Left ventricle myocardium inferior (tissue), 1 donor: ENCODE data around the gene GPR143. TPM values are rescaled to one million over a fixed set of nuclear protein-coding genes. Genes with fewer than 3 reads are reported as not detected.
"Not testable (repeated sequence)": the region's sequence is repeated elsewhere in the genome, so short reads cannot be mapped to it uniquely, and the experiment has no call there.

Experiments
- DNase-seq: peaks from one replicate; pipeline ENCODE4 v3.0.0-alpha.2; 2020
- H3K27ac ChIP-seq: fragments of 200-600 bp; replicated peaks from 2 replicates; pipeline ENCODE4 v1.8.0; 2021
- H3K27me3 ChIP-seq: fragments of 200-600 bp; 2 replicates; pipeline ENCODE4 v1.8.0; 2021; ENCODE audit warnings: low read depth
- H3K36me3 ChIP-seq: fragments of 200-600 bp; 2 replicates; pipeline ENCODE4 v1.8.0; 2021
- H3K4me1 ChIP-seq: fragments of 200-600 bp; 2 replicates; pipeline ENCODE4 v1.8.0; 2021
- H3K4me3 ChIP-seq: fragments of 200-600 bp; 2 replicates; pipeline ENCODE4 v1.8.0; 2021; ENCODE audit warnings: mild to moderate bottlenecking, moderate library complexity
- H3K9me3 ChIP-seq: fragments of 200-600 bp; replicated peaks from 2 replicates; pipeline ENCODE4 v1.8.0; 2021
- intact Hi-C: fragments of 100-400 bp; cut with micrococcal nuclease; formaldehyde crosslinking; loops from one replicate; pipeline ENCODE4 v1.11.0; 2022
- long read RNA-seq: library from polyadenylated mRNA; unstranded; transcript quantifications from one replicate; pipeline ENCODE4 v2.0.0, GENCODE V29; 2021
- total RNA-seq: library from RNA; stranded (reverse); fragmentation: NEBNext Ultra II Directional; extraction: Animal tissue kit (Norgen Biotek cat#: 25700); gene quantifications from one replicate; pipeline ENCODE4 v1.2.1, GENCODE V29; 2021
- TF ChIP-seq, protein P1 (sequence below): fragments of 200-600 bp; IDR thresholded peaks from 2 replicates; pipeline ENCODE4 v1.8.0; 2021; ENCODE audit warnings: antibody characterized with exemption, mild to moderate bottlenecking, borderline replicate concordance
- donor health status: DM: no; HTN: yes; CAD: no; lungs with severe emphysema.

The GPR143 gene
- total RNA-seq, result not detected
- long read RNA-seq, result 0 reads

DNA sequence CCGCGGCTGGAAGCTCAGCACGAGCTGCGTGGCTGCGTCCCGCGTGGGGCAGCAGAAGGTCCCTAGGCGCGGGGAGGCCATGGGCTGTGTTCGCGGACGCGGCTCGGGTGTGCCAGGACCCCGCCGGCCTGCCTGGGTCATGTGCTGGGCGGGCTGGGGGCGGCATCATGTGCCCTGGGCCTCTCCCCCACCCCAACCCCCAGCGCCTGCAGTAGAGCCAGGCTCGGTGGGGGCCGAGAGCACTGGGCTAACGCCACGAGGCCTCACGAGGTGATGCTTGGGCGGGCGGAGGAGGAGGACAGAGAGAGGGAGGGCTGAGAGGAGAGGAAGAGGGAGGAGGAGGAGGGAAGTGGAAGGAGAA is at the start of gene GPR143:
GPR143 (minus strand) TSS at position 111 of the 361 bp plus-strand sequence; CDS start at position 81, 30 bp downstream.
- no peak for DNase-seq
- peaks cover 27% of the 10 kb centered on the region for H3K27me3 ChIP-seq
- H3K36me3 ChIP-seq, result no peaks in the 10 kb centered on the region
- H3K9me3 ChIP-seq, result no peaks in the 10 kb centered on the region
- intact Hi-C loops, result no loop called here
- no peak within 1 kb of the TSS for H3K4me3 ChIP-seq
- H3K27ac ChIP-seq, result no peak within 1 kb of the TSS
- TF ChIP-seq, protein P1, sequence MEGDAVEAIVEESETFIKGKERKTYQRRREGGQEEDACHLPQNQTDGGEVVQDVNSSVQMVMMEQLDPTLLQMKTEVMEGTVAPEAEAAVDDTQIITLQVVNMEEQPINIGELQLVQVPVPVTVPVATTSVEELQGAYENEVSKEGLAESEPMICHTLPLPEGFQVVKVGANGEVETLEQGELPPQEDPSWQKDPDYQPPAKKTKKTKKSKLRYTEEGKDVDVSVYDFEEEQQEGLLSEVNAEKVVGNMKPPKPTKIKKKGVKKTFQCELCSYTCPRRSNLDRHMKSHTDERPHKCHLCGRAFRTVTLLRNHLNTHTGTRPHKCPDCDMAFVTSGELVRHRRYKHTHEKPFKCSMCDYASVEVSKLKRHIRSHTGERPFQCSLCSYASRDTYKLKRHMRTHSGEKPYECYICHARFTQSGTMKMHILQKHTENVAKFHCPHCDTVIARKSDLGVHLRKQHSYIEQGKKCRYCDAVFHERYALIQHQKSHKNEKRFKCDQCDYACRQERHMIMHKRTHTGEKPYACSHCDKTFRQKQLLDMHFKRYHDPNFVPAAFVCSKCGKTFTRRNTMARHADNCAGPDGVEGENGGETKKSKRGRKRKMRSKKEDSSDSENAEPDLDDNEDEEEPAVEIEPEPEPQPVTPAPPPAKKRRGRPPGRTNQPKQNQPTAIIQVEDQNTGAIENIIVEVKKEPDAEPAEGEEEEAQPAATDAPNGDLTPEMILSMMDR, result no peak
- H3K4me1 ChIP-seq, result peaks cover 4% of the 10 kb centered on the region

DNA sequence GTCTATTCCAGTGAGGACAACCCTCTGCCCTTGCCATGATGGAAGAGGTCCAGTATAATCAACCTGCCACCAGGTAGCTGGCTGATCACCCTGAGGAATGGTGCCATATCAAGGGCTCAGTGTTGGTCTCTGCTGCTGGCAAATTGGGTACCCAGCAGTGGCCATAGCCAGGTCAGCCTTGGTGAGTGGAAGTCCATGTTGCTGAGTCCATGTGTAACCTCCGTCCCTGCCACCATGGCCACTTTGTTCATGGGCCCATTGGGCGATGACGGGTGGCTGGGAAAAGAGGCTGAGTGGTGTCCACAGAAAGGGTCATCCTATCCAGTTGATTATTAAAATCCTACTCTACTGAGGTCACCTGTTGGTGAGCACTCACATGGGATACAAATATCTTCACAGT is 45.4 kb upstream of the GPR143 start:
- intact Hi-C loops, H3K9me3 ChIP-seq, H3K36me3 ChIP-seq, H3K27me3 ChIP-seq, H3K27ac ChIP-seq, H3K4me3 ChIP-seq, DNase-seq, H3K4me1 ChIP-seq: not testable (repeated sequence)

DNA sequence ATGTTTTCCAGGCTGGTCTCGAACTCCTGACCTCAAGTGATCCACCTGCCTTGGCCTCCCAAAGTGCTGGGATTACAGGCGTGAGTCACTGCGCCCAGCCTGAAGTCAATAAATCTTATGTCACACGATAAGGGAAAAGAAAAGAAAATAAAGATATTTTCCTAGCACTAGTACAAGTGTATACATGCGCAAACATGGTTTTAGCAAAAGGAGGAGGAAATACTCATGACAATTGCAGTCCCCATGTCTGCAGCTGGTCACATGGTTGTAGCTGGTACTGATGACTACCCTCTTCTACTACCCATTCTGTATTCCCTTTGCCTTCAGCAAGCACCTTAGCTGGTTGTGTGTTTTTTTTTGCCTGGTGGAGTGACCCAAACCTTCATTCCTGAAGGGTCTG is 44.2 kb upstream of the GPR143 start:
- H3K4me1 ChIP-seq, H3K9me3 ChIP-seq, H3K27ac ChIP-seq, H3K27me3 ChIP-seq, H3K36me3 ChIP-seq, intact Hi-C loops, DNase-seq, H3K4me3 ChIP-seq: not testable (repeated sequence)

- DNase-seq, result no peak
- TF ChIP-seq, protein P1, result no peak
These were observed 41.9 kb upstream of the GPR143 start for GRCh38 chrX:9807355-9808182.

GRCh38 chrX:9805956-9806355 is 40.3 kb upstream of the GPR143 start:
- no peaks in the 10 kb centered on the region for H3K9me3 ChIP-seq
- intact Hi-C loops, result no loop called here
- no peaks in the 10 kb centered on the region for H3K27me3 ChIP-seq
- H3K4me3 ChIP-seq, result no peak overlapping the region
- H3K36me3 ChIP-seq, result no peaks in the 10 kb centered on the region
- no peaks in the 10 kb centered on the region for H3K4me1 ChIP-seq
- no peak for DNase-seq
- TF ChIP-seq, protein P1, result no peak
- no peak overlapping the region for H3K27ac ChIP-seq

More at GRCh38 chrX:9807355-9808182, 41.9 kb upstream of the GPR143 start:
- no peak overlapping the region for H3K4me3 ChIP-seq
- intact Hi-C loops, result no loop called here
- no peaks in the 10 kb centered on the region for H3K27me3 ChIP-seq
- H3K27ac ChIP-seq, result no peak overlapping the region
- no peaks in the 10 kb centered on the region for H3K9me3 ChIP-seq
- H3K36me3 ChIP-seq, result no peaks in the 10 kb centered on the region
- no peaks in the 10 kb centered on the region for H3K4me1 ChIP-seq

DNA sequence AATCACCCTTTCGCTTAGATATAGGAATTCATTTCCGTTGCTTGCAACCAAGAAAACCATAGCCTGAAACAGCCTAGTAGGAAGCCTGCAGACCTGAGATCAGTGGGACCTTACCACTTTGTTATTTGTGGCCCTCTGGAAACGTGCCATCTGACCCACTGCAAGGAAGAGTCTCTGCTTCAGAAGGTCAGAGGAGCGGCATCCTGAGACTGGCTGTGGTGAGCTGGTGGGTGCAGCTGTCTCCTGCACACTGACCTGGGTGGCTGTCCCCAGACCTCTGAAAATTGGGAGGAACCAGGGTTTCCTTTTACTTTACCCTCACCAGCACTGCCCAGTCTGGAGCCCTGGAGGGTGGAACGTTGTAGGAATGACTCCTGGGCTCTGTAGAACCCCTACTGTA is 38.8 kb upstream of the GPR143 start:
- DNase-seq, result no peak
- H3K36me3 ChIP-seq, result no peaks in the 10 kb centered on the region
- H3K27me3 ChIP-seq, result no peaks in the 10 kb centered on the region
- H3K9me3 ChIP-seq, result peaks cover 8% of the 10 kb centered on the region
- no peak overlapping the region for H3K4me3 ChIP-seq
- no peaks in the 10 kb centered on the region for H3K4me1 ChIP-seq
- no peak overlapping the region for H3K27ac ChIP-seq
- TF ChIP-seq, protein P1, result no peak
- intact Hi-C loops, result no loop called here
